Testis (tissue), 3 donors: ENCODE measurements around the gene HNRNPL. TPM values are rescaled to one million over a fixed set of nuclear protein-coding genes. Genes with fewer than 3 reads are reported as not detected.
A peak's percentile ranks its signal among the peaks of the same experiment; 100 is the strongest.
"Not testable (repeated sequence)": the region's sequence is repeated elsewhere in the genome, so short reads cannot be mapped to it uniquely, and the experiment has no call there.

ENCODE experiments used
- DNase-seq: peaks from one replicate; pipeline ENCODE4 v3.0.0-alpha.2; 2019
- H3K27ac ChIP-seq, 2 donors: fragments of 200-600 bp; sonication (generic); one replicate each; pipeline ENCODE4 v1.5.1; 2019
- H3K27me3 ChIP-seq: fragments of 200-600 bp; sonication (generic); one replicate; pipeline ENCODE4 v1.5.1; 2019
- H3K36me3 ChIP-seq: fragments of 200-600 bp; sonication (generic); one replicate; pipeline ENCODE4 v1.5.1; 2017; ENCODE audit warnings: low read depth; ENCODE audit errors: missing control alignments
- H3K4me1 ChIP-seq: fragments of 200-600 bp; sonication (generic); one replicate; pipeline ENCODE4 v1.5.1; 2019
- H3K4me3 ChIP-seq, 2 donors: fragments of 200-600 bp; sonication (generic); one replicate each; pipeline ENCODE4 v1.5.1; 2017 to 2019
- H3K9me3 ChIP-seq: fragments of 200-600 bp; sonication (generic); one replicate; pipeline ENCODE4 v1.5.1; 2017
- CTCF ChIP-seq, 3 experiments: fragments of 450-650 bp in 2 of 3; fragments of 200-600 bp in 1 of 3; sonication (generic) in 1 of 3; IDR thresholded peaks; one replicate each; pipeline ENCODE4 v1.5.1; 2016 to 2019; ENCODE audit warnings: antibody characterized with exemption in 3 of 3, mild to moderate bottlenecking in 2 of 3, moderate library complexity in 1 of 3
- POLR2A ChIP-seq: fragments of 450-650 bp; IDR thresholded peaks from one replicate; pipeline ENCODE4 v1.6.1; 2017; ENCODE audit warnings: antibody characterized with exemption, mild to moderate bottlenecking, moderate library complexity
- WGBS, 2 donors: methylation state at CpG; one replicate each; pipeline ENCODE4 v1.1.5; 2018; 5-methylcytosine and 5-hydroxymethylcytosine counted together
- intact Hi-C: fragments of 100-400 bp; cut with DNase I; formaldehyde crosslinking; loops from one replicate; pipeline ENCODE4 v1.15.1; 2023; ENCODE audit warnings: low total_unique reads
- polyA plus RNA-seq: library from polyadenylated mRNA; stranded (reverse); fragments of 350-450 nt; fragmentation: Illumina TruSeq; extraction: RNeasy Lipid Tissue Mini Kit (QIAGEN cat#74804); gene quantifications from one replicate; pipeline ENCODE4 v1.2.3, GENCODE V29; 2014; ENCODE audit warnings: low read depth, low replicate concordance; ENCODE audit not compliant: insufficient read depth
- total RNA-seq, 2 donors: library from RNA; depleted of rRNA; stranded (reverse); fragments of >200 nt; gene quantifications; one replicate each; pipeline ENCODE4 v1.2.3, GENCODE V29; 2016

HNRNPL gene
- total and polyA plus RNA-seq, 3 donors from 2014 or later = 216 to 307 (median 249) TPM

- intact Hi-C loops = no loop called here
- peak overlapping the region; percentile 84 to 92 for H3K27ac ChIP-seq
- TF ChIP-seq POLR2A (no peak), CTCF (IDR thresholded peaks at IDR 0.05) (peak in 1 of 3 experiments; percentile 2)
- no peaks in the 10 kb centered on the region for H3K27me3 ChIP-seq
- H3K9me3 ChIP-seq = no peaks in the 10 kb centered on the region
- WGBS, 2 donors = 1 to 4% methylated on average over 15 to 16 of the region's 16 CpGs
- H3K36me3 ChIP-seq = no peaks in the 10 kb centered on the region
- peak overlapping the region; percentile 84 to 86 for H3K4me3 ChIP-seq
- peak; percentile 59 for DNase-seq
- H3K4me1 ChIP-seq = peaks cover 15% of the 10 kb centered on the region
Measured at GRCh38 chr19:38831142-38831605, 18.6 kb downstream of the HNRNPL start.

DNA sequence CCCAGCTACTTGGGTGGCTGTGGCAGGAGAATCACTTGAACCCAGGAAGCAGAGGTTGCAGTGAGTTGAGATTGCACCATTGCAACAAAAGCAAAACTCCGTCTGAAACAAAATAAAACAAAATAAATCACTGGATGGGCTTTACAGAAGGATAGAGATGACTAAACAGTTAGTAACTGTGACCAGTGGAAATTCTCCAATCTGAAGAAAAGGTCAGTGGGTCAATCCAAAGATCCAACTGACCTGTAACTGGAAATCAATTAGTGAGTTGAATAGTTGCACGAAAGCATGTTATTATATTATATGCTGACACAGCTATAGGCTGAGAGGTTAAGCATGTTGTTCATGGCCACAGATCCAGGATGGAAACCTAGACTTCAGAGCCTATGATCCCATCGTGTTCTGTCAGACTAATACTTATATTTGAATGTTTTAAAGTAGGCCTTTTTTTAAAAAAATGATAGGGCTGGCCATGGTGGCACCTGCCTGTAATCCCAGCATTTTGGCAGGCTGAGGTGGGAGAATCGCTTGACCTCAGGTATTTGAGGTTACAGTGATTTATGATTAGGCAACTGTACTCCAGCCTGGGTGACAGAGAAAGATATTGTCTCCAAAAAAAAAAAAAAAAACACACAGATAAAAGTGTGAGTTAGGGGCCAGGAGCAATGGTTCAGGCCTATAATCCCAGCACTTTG lies 19.6 kb downstream of the HNRNPL start:
- 72 to 84% methylated on average over 4 of the region's 4 CpGs for WGBS, 2 donors
- TF ChIP-seq CTCF (IDR thresholded peaks at IDR 0.05) (no peak), POLR2A (no peak)
- H3K4me1 ChIP-seq = peaks cover 15% of the 10 kb centered on the region
- no peak overlapping the region for H3K27ac ChIP-seq
- H3K36me3 ChIP-seq = no peaks in the 10 kb centered on the region
- DNase-seq = no peak
- H3K9me3 ChIP-seq = no peaks in the 10 kb centered on the region
- intact Hi-C loops = no loop called here
- H3K4me3 ChIP-seq = no peak overlapping the region
- no peaks in the 10 kb centered on the region for H3K27me3 ChIP-seq

GRCh38 chr19:38829203-38829602 lies 20.6 kb downstream of the HNRNPL start:
- WGBS, 2 donors = 89 to 93% methylated on average over 7 of the region's 7 CpGs
- H3K9me3 ChIP-seq, DNase-seq, H3K36me3 ChIP-seq, H3K27me3 ChIP-seq, intact Hi-C loops, H3K4me3 ChIP-seq, H3K27ac ChIP-seq: not testable (repeated sequence)
- peaks cover 15% of the 10 kb centered on the region for H3K4me1 ChIP-seq

- H3K27me3 ChIP-seq = no peaks in the 10 kb centered on the region
- peak; percentile 60 for DNase-seq
- no peaks in the 10 kb centered on the region for H3K9me3 ChIP-seq
- intact Hi-C loops = no loop called here
- H3K36me3 ChIP-seq = no peaks in the 10 kb centered on the region
- WGBS, 2 donors = 53 to 72% methylated on average over 6 of the region's 6 CpGs
- H3K27ac ChIP-seq = peak overlapping the region in 1 of 2 donors; percentile 45
- H3K4me1 ChIP-seq = peaks cover 11% of the 10 kb centered on the region
- TF ChIP-seq CTCF (IDR thresholded peaks at IDR 0.05) (no peak), POLR2A (no peak)
- no peak overlapping the region for H3K4me3 ChIP-seq
Measured at GRCh38 chr19:38826856-38827551, 22.8 kb downstream of the HNRNPL start.

DNA sequence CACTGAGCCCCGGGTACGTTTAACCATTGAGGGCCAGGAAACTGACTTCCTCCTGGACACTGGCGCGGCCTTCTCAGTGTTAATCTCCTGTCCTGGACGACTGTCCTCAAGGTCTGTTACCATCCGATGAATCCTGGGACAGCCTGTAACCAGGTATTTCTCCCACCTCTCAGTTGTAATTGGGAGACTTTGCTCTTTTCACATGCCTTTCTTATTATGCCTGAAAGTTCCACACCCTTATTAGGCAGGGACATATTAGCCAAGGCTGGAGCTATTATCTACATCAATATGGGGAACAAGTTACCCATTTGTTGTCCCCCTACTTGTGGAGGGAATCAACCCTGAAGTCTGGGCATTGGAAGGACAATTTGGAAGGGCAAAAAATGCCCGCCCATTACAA lies 23.9 kb downstream of the HNRNPL start:
- H3K9me3 ChIP-seq, H3K27ac ChIP-seq, H3K36me3 ChIP-seq, H3K4me1 ChIP-seq, DNase-seq, intact Hi-C loops, H3K27me3 ChIP-seq, H3K4me3 ChIP-seq: not testable (repeated sequence)
- 77 to 86% methylated on average over 7 of the region's 7 CpGs for WGBS, 2 donors

DNA sequence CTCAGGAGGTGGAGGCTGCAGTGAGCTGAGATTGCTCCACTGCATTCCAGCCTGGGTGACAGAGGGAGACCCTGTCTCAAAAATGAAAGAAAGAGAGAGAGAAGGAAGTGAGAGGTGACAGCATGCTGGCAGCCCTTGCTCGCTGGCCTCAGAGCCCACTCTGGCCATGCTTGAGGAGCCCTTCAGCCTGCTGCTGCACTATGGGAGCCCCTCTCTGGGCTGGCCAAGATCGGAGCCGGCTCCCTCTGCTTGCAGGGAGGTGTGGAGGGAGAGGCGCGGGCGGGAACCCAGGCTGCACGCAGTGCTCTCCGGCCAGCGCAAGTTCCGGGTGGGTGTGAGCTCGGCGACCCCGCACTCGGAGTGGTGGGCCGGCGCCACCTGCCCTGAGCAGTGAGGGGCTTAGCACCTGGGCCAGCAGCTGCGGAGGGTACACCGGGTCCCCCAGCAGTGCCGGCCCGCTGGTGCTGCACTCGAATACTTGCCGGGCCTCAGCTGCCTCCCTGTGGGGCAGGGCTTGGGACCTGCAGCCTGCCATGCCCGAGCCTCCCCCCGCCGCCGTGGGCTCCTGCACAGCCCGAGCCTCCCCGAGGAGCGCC lies 28.5 kb downstream of the HNRNPL start:
- H3K9me3 ChIP-seq, H3K36me3 ChIP-seq, H3K4me3 ChIP-seq, intact Hi-C loops, H3K27me3 ChIP-seq, H3K27ac ChIP-seq, DNase-seq: not testable (repeated sequence)
- WGBS, 2 donors = 78 to 97% methylated on average over 1 to 25 of the region's 29 CpGs
- H3K4me1 ChIP-seq = peaks cover 19% of the 10 kb centered on the region
